ENCODE measurements around the gene CCL4. TPM values are rescaled to one million over a fixed set of nuclear protein-coding genes. Genes with fewer than 3 reads are reported as not detected.
"Not testable (repeated sequence)": the region's sequence is repeated elsewhere in the genome, so short reads cannot be mapped to it uniquely, and the experiment has no call there.

Gene CCL4
- total RNA-seq, 1 donor from 2014 or later: not detected

GRCh38 chr17:36082482-36083120 lies 21.0 kb upstream of the CCL4 start:
- H3K27ac Mint-ChIP-seq: not testable (repeated sequence)

GRCh38 chr17:36083691-36084090 lies 19.9 kb upstream of the CCL4 start:
- H3K4me3 Mint-ChIP-seq; H3K4me1 ChIP-seq; H3K9me3 ChIP-seq (ENCODE audit: low read depth); DNase-seq (ENCODE audit: low spot score); H3F3A ChIP-seq (ENCODE audit: low read depth); H3K79me2 ChIP-seq (ENCODE audit: low read depth); H4K20me1 ChIP-seq (ENCODE audit: low read depth); H3K27me3 ChIP-seq; H3K9ac ChIP-seq; H3K4me2 ChIP-seq; H3K36me3 Mint-ChIP-seq; H3K4me1 Mint-ChIP-seq; H3K27ac ChIP-seq; H3K27me3 Mint-ChIP-seq (ENCODE audit: insufficient read depth, low read depth); H3K9me3 Mint-ChIP-seq; H3K4me3 ChIP-seq; H2AFZ ChIP-seq (replicated peaks); H3K36me3 ChIP-seq: not testable (repeated sequence)
- H3K27ac Mint-ChIP-seq: peak overlapping the region; percentile 3

More at GRCh38 chr17:36082482-36083120, 21.0 kb upstream of the CCL4 start:
- not testable (repeated sequence) for H3K4me2 ChIP-seq; H3K36me3 Mint-ChIP-seq; H3K9me3 Mint-ChIP-seq; H3K9ac ChIP-seq; H3K4me1 Mint-ChIP-seq; H2AFZ ChIP-seq (replicated peaks); H3F3A ChIP-seq (ENCODE audit: low read depth); H3K4me1 ChIP-seq; H3K27ac ChIP-seq; H3K9me3 ChIP-seq (ENCODE audit: low read depth); DNase-seq (ENCODE audit: low spot score); H3K79me2 ChIP-seq (ENCODE audit: low read depth); H4K20me1 ChIP-seq (ENCODE audit: low read depth); H3K27me3 ChIP-seq; H3K27me3 Mint-ChIP-seq (ENCODE audit: insufficient read depth, low read depth); H3K4me3 Mint-ChIP-seq; H3K4me3 ChIP-seq; H3K36me3 ChIP-seq

- Histone ChIP-seq H3K27ac (no peak overlapping the region), H3K4me2 (no peak overlapping the region), H3K36me3 (no peaks in the 10 kb centered on the region), H4K20me1 (ENCODE audit: low read depth) (no peaks in the 10 kb centered on the region), H3K79me2 (ENCODE audit: low read depth) (no peaks in the 10 kb centered on the region), H3F3A (ENCODE audit: low read depth) (no peaks in the 10 kb centered on the region), H3K4me1 (no peaks in the 10 kb centered on the region), H3K9ac (no peak overlapping the region), H3K9me3 (ENCODE audit: low read depth) (no peaks in the 10 kb centered on the region), H3K27me3 (no peaks in the 10 kb centered on the region), H2AFZ (replicated peaks) (no peak overlapping the region), H3K4me3 (no peak overlapping the region)
- TF ChIP-seq EZH2 (IDR thresholded peaks at IDR 0.05): no peak
- TF ChIP-seq CTCF (IDR thresholded peaks at IDR 0.05): no peak
- no peak for TF ChIP-seq EZH2phosphoT487 (IDR thresholded peaks at IDR 0.05)
- no peak for DNase-seq (ENCODE audit: low spot score)
- Mint-ChIP-seq H3K36me3 (no peaks in the 10 kb centered on the region), H3K9me3 (no peaks in the 10 kb centered on the region), H3K27ac (no peak overlapping the region), H3K4me3 (no peak overlapping the region), H3K27me3 (ENCODE audit: insufficient read depth, low read depth) (peaks cover 5% of the 10 kb centered on the region), H3K4me1 (peaks cover 4% of the 10 kb centered on the region)
Observed at GRCh38 chr17:36085765-36086164, 17.9 kb upstream of the CCL4 start.

GRCh38 chr17:36086791-36087190 lies 16.8 kb upstream of the CCL4 start:
- H3K27ac ChIP-seq: no peak overlapping the region

GRCh38 chr17:36087471-36087870 lies 16.2 kb upstream of the CCL4 start:
- not testable (repeated sequence) for H3K9ac ChIP-seq; H3K27ac Mint-ChIP-seq; DNase-seq (ENCODE audit: low spot score); H3K4me1 ChIP-seq; H3K36me3 ChIP-seq; H3F3A ChIP-seq (ENCODE audit: low read depth); H3K27me3 ChIP-seq; H3K4me1 Mint-ChIP-seq; H3K4me2 ChIP-seq; H3K9me3 Mint-ChIP-seq; H3K4me3 Mint-ChIP-seq; H3K27ac ChIP-seq; H3K27me3 Mint-ChIP-seq (ENCODE audit: insufficient read depth, low read depth); H3K36me3 Mint-ChIP-seq; H3K9me3 ChIP-seq (ENCODE audit: low read depth); H3K4me3 ChIP-seq; H4K20me1 ChIP-seq (ENCODE audit: low read depth); H3K79me2 ChIP-seq (ENCODE audit: low read depth); H2AFZ ChIP-seq (replicated peaks)

More at GRCh38 chr17:36086791-36087190, 16.8 kb upstream of the CCL4 start:
- peaks cover 3% of the 10 kb centered on the region for H3K27me3 Mint-ChIP-seq (ENCODE audit: insufficient read depth, low read depth)
- no peak overlapping the region for H3K4me3 Mint-ChIP-seq
- no peak overlapping the region for H3K9ac ChIP-seq
- H3K4me1 Mint-ChIP-seq: peaks cover 4% of the 10 kb centered on the region
- no peak overlapping the region for H2AFZ ChIP-seq (replicated peaks)
- no peaks in the 10 kb centered on the region for H4K20me1 ChIP-seq (ENCODE audit: low read depth)
- H3K4me3 ChIP-seq: no peak overlapping the region
- H3K4me1 ChIP-seq: no peaks in the 10 kb centered on the region
- H3K27ac Mint-ChIP-seq: no peak overlapping the region
- no peaks in the 10 kb centered on the region for H3K36me3 ChIP-seq
- no peaks in the 10 kb centered on the region for H3F3A ChIP-seq (ENCODE audit: low read depth)
- no peaks in the 10 kb centered on the region for H3K27me3 ChIP-seq
- no peaks in the 10 kb centered on the region for H3K9me3 Mint-ChIP-seq
- DNase-seq (ENCODE audit: low spot score): no peak
- no peaks in the 10 kb centered on the region for H3K36me3 Mint-ChIP-seq
- H3K9me3 ChIP-seq (ENCODE audit: low read depth): no peaks in the 10 kb centered on the region
- H3K4me2 ChIP-seq: no peak overlapping the region
- H3K79me2 ChIP-seq (ENCODE audit: low read depth): no peaks in the 10 kb centered on the region
- no peak for TF ChIP-seq EZH2 (IDR thresholded peaks at IDR 0.05)
- no peak for TF ChIP-seq EZH2phosphoT487 (IDR thresholded peaks at IDR 0.05)
- no peak for TF ChIP-seq CTCF (IDR thresholded peaks at IDR 0.05)

GRCh38 chr17:36087897-36088572 lies 15.6 kb upstream of the CCL4 start:
- H2AFZ ChIP-seq (replicated peaks); DNase-seq (ENCODE audit: low spot score); H3K4me1 Mint-ChIP-seq; H3F3A ChIP-seq (ENCODE audit: low read depth); H4K20me1 ChIP-seq (ENCODE audit: low read depth); H3K27ac ChIP-seq; H3K4me1 ChIP-seq; H3K27me3 Mint-ChIP-seq (ENCODE audit: insufficient read depth, low read depth); H3K4me2 ChIP-seq; H3K9me3 ChIP-seq (ENCODE audit: low read depth); H3K9ac ChIP-seq; H3K27ac Mint-ChIP-seq; H3K4me3 ChIP-seq; H3K79me2 ChIP-seq (ENCODE audit: low read depth); H3K36me3 Mint-ChIP-seq; H3K36me3 ChIP-seq; H3K27me3 ChIP-seq; H3K4me3 Mint-ChIP-seq; H3K9me3 Mint-ChIP-seq: not testable (repeated sequence)

All from neural progenitor cell (in vitro differentiated cells).